Measurements from ENCODE around the gene AASS. TPM values are rescaled to one million over a fixed set of nuclear protein-coding genes. Genes with fewer than 3 reads are reported as not detected.

Gene AASS
- total RNA-seq, 4 donors from 2014 or later: 3.0 to 19.1 (median 9.6) TPM

- 83 to 94% methylated on average over 1 of the region's 1 CpG for WGBS, 2 donors (ENCODE audit: low coverage in 1 of 2)
- intact Hi-C loops (cut with DNase I; ENCODE audit: low total_unique reads) (no loop called here), in situ Hi-C loops (cut with MboI; ENCODE audit: low pct_ligation_motif_present in 1 of 4, low pct_unique_long_range_greater_than_20kb in 1 of 4, low sequenced_read_pairs in 3 of 4) (loop anchor here in 3 of 4 donors (25.0 kb wide), 2 partner anchors 418 to 443 kb away; no protein-coding TSS in a partner anchor)
- no peaks in the 10 kb centered on the region for H3K36me3 ChIP-seq
- no peak overlapping the region for H3K4me3 ChIP-seq
- H3K27me3 ChIP-seq: no peaks in the 10 kb centered on the region
- H3K4me1 ChIP-seq: no peaks in the 10 kb centered on the region
- no peak for TF ChIP-seq POLR2A (IDR thresholded peaks at IDR 0.05)
- no peak for TF ChIP-seq POLR2AphosphoS5 (IDR thresholded peaks at IDR 0.05)
- TF ChIP-seq EP300 (IDR thresholded peaks at IDR 0.05; ENCODE audit: low read depth): no peak
- TF ChIP-seq CTCF (IDR thresholded peaks at IDR 0.05): no peak
- DNase-seq: no peak
- no peaks in the 10 kb centered on the region for H3K9me3 ChIP-seq
- H3K27ac ChIP-seq: no peak overlapping the region
Observed at GRCh38 chr7:122094549-122094948, 49.5 kb downstream of the AASS start.

DNA sequence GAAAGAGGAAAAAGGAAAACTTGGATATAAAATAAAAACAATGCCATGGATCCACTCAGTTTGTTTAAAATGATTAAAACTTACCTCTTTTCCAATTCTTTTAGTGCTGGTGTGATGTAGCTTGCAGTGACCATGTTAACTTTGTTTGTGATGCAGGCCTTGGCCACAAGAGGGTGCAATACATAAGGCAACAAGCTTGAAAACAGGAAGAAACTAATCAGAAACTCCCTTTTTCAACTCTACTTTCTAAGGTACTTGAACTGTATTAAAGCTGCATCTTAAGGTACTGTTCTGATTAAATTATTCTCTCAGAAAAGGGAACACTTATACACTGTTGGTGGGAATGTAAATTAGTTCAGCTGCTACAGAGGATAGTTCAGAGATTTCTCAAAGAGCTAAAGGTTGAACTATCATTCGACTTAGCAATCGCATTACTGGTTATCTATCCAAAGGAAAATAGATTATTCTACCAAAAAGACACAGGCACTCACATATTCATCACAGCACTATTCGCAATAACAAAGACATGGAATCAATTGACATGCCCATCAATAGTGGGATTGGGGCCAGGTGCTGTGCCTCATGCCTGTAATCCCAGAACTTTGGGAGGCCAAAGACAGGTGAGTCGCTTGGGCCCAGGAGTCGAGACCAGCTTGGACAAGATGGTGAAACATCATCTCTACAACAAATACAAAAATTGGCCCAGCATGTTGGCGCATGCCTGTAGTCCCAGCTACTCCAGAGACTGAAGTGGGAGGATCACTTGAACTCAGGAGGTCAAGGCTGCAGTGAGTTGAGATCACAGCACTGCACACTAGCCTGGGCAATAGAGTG, 50.9 kb downstream of the AASS start:
- WGBS, 2 donors (ENCODE audit: low coverage in 1 of 2): 84 to 87% methylated on average over 5 to 6 of the region's 6 CpGs
- DNase-seq: peak; percentile 69
- no peak overlapping the region for H3K27ac ChIP-seq
- intact Hi-C loops (cut with DNase I; ENCODE audit: low total_unique reads) (no loop called here), in situ Hi-C loops (cut with MboI; ENCODE audit: low pct_ligation_motif_present in 1 of 4, low pct_unique_long_range_greater_than_20kb in 1 of 4, low sequenced_read_pairs in 3 of 4) (loop anchor here in 3 of 4 donors (25.0 kb wide), 2 partner anchors 419 to 444 kb away; no protein-coding TSS in a partner anchor)
- H3K36me3 ChIP-seq: no peaks in the 10 kb centered on the region
- H3K4me1 ChIP-seq: no peaks in the 10 kb centered on the region
- TF ChIP-seq EP300 (IDR thresholded peaks at IDR 0.05; ENCODE audit: low read depth) (no peak), CTCF (IDR thresholded peaks at IDR 0.05) (peak; percentile 52 to 83 (median 77)), POLR2AphosphoS5 (IDR thresholded peaks at IDR 0.05) (no peak)
- no peak overlapping the region for H3K4me3 ChIP-seq
- no peaks in the 10 kb centered on the region for H3K27me3 ChIP-seq
- no peaks in the 10 kb centered on the region for H3K9me3 ChIP-seq

- 89 to 93% methylated on average over 2 of the region's 2 CpGs for WGBS, 2 donors (ENCODE audit: low coverage in 1 of 2)
- H3K36me3 ChIP-seq: no peaks in the 10 kb centered on the region
- no peaks in the 10 kb centered on the region for H3K9me3 ChIP-seq
- no peak for DNase-seq
- H3K27me3 ChIP-seq: no peaks in the 10 kb centered on the region
- no peak for TF ChIP-seq CTCF (IDR thresholded peaks at IDR 0.05)
- no peak for TF ChIP-seq POLR2AphosphoS5 (IDR thresholded peaks at IDR 0.05)
- no peak for TF ChIP-seq POLR2A (IDR thresholded peaks at IDR 0.05)
- TF ChIP-seq EP300 (IDR thresholded peaks at IDR 0.05; ENCODE audit: low read depth): no peak
- intact Hi-C loops (cut with DNase I; ENCODE audit: low total_unique reads): no loop called here
- in situ Hi-C loops (cut with MboI; ENCODE audit: low pct_ligation_motif_present in 1 of 4, low pct_unique_long_range_greater_than_20kb in 1 of 4, low sequenced_read_pairs in 3 of 4): loop anchor here in 3 of 4 donors (25.0 kb wide), 2 partner anchors 430 to 455 kb away; no protein-coding TSS in a partner anchor
- no peak overlapping the region for H3K4me3 ChIP-seq
- H3K27ac ChIP-seq: no peak overlapping the region
- no peaks in the 10 kb centered on the region for H3K4me1 ChIP-seq
Observed at GRCh38 chr7:122082670-122083069, 61.4 kb downstream of the AASS start.

- intact Hi-C loops (cut with DNase I; ENCODE audit: low total_unique reads) (no loop called here), in situ Hi-C loops (cut with MboI; ENCODE audit: low pct_ligation_motif_present in 1 of 4, low pct_unique_long_range_greater_than_20kb in 1 of 4, low sequenced_read_pairs in 3 of 4) (loop anchor here in 3 of 4 donors (25.0 kb wide), 2 partner anchors 430 to 455 kb away; no protein-coding TSS in a partner anchor)
- TF ChIP-seq POLR2AphosphoS5 (IDR thresholded peaks at IDR 0.05): no peak
- TF ChIP-seq POLR2A (IDR thresholded peaks at IDR 0.05): no peak
- no peak for TF ChIP-seq EP300 (IDR thresholded peaks at IDR 0.05; ENCODE audit: low read depth)
- TF ChIP-seq CTCF (IDR thresholded peaks at IDR 0.05): no peak
- Histone ChIP-seq H3K36me3 (no peaks in the 10 kb centered on the region), H3K9me3 (no peaks in the 10 kb centered on the region), H3K4me3 (no peak overlapping the region), H3K27ac (no peak overlapping the region), H3K27me3 (no peaks in the 10 kb centered on the region), H3K4me1 (no peaks in the 10 kb centered on the region)
- no peak for DNase-seq
Observed at GRCh38 chr7:122082160-122082559, 61.9 kb downstream of the AASS start.
